Measurements from ENCODE around the gene INTS14.

The INTS14 gene

GRCh38 chr15:65610871-65611718 is at the start of gene INTS14:
TSS of gene INTS14 (minus strand) at chr15:65611131. CDS start at chr15:65607380, 3,751 bp downstream.
- DNase-seq, result peak; percentile 97

- no peak for DNase-seq
Measured at GRCh38 chr15:65659502-65660052, 48.6 kb upstream of the INTS14 start.

- DNase-seq, result no peak
Measured at GRCh38 chr15:65655457-65655856, 44.5 kb upstream of the INTS14 start.

GRCh38 chr15:65655026-65655425 is 44.1 kb upstream of the INTS14 start:
- DNase-seq, result no peak

GRCh38 chr15:65653801-65654521 is 43.0 kb upstream of the INTS14 start:
- no peak for DNase-seq

GRCh38 chr15:65653341-65653740 is 42.4 kb upstream of the INTS14 start:
- DNase-seq, result no peak

- no peak for DNase-seq
Measured at GRCh38 chr15:65651831-65652749, 41.2 kb upstream of the INTS14 start.

GRCh38 chr15:65651042-65651322 is 40.1 kb upstream of the INTS14 start:
- no peak for DNase-seq

- DNase-seq, result no peak
Measured at GRCh38 chr15:65650312-65651041, 39.5 kb upstream of the INTS14 start.

GRCh38 chr15:65646486-65646885 is 35.6 kb upstream of the INTS14 start:
- no peak for DNase-seq

- DNase-seq, result no peak
Measured at GRCh38 chr15:65645392-65645791, 34.5 kb upstream of the INTS14 start.

- DNase-seq, result no peak
Measured at GRCh38 chr15:65644282-65644681, 33.4 kb upstream of the INTS14 start.

GRCh38 chr15:65642594-65642993 is 31.7 kb upstream of the INTS14 start:
- no peak for DNase-seq

GRCh38 chr15:65641768-65642475 is 31.0 kb upstream of the INTS14 start:
- no peak for DNase-seq

- no peak for DNase-seq
Measured at GRCh38 chr15:65639509-65639908, 28.6 kb upstream of the INTS14 start.

GRCh38 chr15:65638681-65639089 is 27.8 kb upstream of the INTS14 start:
- no peak for DNase-seq

GRCh38 chr15:65638109-65638508 is 27.2 kb upstream of the INTS14 start:
- DNase-seq, result no peak

- no peak for DNase-seq
Measured at GRCh38 chr15:65634356-65634755, 23.4 kb upstream of the INTS14 start.

- no peak for DNase-seq
Measured at GRCh38 chr15:65633752-65634151, 22.8 kb upstream of the INTS14 start.

- no peak for DNase-seq
Measured at GRCh38 chr15:65632780-65633375, 21.9 kb upstream of the INTS14 start.

GRCh38 chr15:65631503-65631902 is 20.6 kb upstream of the INTS14 start:
- no peak for DNase-seq

Measured in stimulated activated CD4-positive, alpha-beta T cell treated with anti-CD3 and anti-CD28 coated beads, Interleukin-12 subunit alpha, Interleukin-12 subunit beta, amount 100 ng/mL, for 4 hours (primary cell).